ENCODE measurements around the gene LRRC4B. TPM values are rescaled to one million over a fixed set of nuclear protein-coding genes. Genes with fewer than 3 reads are reported as not detected.
A peak's percentile ranks its signal among the peaks of the same experiment; 100 is the strongest.

The LRRC4B gene
- total RNA-seq, 1 experiment from 2014 or later = 0.54 TPM

DNA sequence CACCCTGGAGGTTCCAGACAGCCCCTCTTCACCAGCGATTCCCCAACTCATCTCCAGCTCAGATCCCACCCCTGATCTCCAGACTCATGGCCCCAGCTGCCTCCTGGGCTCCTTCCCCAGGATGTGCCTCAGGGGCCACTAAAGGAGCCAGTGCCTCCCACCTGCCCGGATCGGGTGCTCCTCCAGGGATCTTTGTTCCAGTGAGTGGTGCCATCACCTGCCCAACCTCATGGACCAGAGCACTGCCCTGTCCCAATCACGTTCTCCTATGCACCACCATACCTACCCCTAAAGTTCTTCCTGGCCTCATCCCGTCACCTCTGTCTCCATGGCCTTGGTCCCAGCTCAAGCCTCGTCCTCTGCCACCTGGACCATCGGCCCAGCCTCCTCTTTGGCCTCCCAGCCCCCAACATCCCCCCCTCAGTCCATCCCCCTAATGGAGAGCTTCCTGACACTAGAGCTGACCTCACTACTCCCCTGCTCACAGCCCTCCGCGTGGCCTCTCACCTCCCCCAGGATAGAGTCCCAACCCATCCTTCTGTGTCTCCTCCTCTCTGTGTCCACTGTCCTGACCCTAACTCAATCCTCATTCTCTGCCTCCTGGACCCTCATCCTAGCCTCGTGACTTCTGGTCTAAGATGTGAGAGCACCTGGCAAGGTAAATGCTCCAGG is 82.8 kb downstream of the LRRC4B start:
- DNase-seq = no peak
- CTCF ChIA-PET = interaction anchor here (0.6 to 0.7 kb wide), 2 partner anchors 316 to 615 kb away, joined by 3 to 4 read pairs; no protein-coding TSS in a partner anchor
- POLR2A ChIA-PET = no interaction called here
- H3K36me3 Mint-ChIP-seq (ENCODE audit: insufficient read depth, unreplicated experiment) = peaks cover 19% of the 10 kb centered on the region
- Histone ChIP-seq H3K36me3 (ENCODE audit: control insufficient read depth, insufficient read depth, low read length) (no peaks in the 10 kb centered on the region), H3K9me3 (peaks cover 13% of the 10 kb centered on the region), H3K4me3 (ENCODE audit: low read depth, low read length) (no peak overlapping the region), H3K4me1 (no peaks in the 10 kb centered on the region), H3K27me3 (replicated peaks; ENCODE audit: control insufficient read depth, insufficient read depth, low read length) (no peaks in the 10 kb centered on the region)
- H3K4me3 Mint-ChIP-seq (ENCODE audit: unreplicated experiment) = no peak overlapping the region
- no peaks in the 10 kb centered on the region for H3K9me3 Mint-ChIP-seq (ENCODE audit: unreplicated experiment)
- TF ChIP-seq, protein P1, sequence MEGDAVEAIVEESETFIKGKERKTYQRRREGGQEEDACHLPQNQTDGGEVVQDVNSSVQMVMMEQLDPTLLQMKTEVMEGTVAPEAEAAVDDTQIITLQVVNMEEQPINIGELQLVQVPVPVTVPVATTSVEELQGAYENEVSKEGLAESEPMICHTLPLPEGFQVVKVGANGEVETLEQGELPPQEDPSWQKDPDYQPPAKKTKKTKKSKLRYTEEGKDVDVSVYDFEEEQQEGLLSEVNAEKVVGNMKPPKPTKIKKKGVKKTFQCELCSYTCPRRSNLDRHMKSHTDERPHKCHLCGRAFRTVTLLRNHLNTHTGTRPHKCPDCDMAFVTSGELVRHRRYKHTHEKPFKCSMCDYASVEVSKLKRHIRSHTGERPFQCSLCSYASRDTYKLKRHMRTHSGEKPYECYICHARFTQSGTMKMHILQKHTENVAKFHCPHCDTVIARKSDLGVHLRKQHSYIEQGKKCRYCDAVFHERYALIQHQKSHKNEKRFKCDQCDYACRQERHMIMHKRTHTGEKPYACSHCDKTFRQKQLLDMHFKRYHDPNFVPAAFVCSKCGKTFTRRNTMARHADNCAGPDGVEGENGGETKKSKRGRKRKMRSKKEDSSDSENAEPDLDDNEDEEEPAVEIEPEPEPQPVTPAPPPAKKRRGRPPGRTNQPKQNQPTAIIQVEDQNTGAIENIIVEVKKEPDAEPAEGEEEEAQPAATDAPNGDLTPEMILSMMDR (IDR thresholded peaks at IDR 0.05; ENCODE audit: insufficient read depth in 1 of 2, low read depth in 1 of 2, low read length in 1 of 2, severe bottlenecking in 1 of 2, unreplicated experiment in 1 of 2) = no peak
- no TSS peak for BruUV-seq (replicated peaks)
- H3K27ac Mint-ChIP-seq (ENCODE audit: unreplicated experiment) = no peak overlapping the region
- H3K4me1 Mint-ChIP-seq (ENCODE audit: low read depth, unreplicated experiment) = no peaks in the 10 kb centered on the region
- intact Hi-C loops (cut with micrococcal nuclease; ENCODE audit: unreplicated experiment) = no loop called here
- H3K27me3 Mint-ChIP-seq (ENCODE audit: insufficient read depth, unreplicated experiment) = peaks cover 10% of the 10 kb centered on the region

DNA sequence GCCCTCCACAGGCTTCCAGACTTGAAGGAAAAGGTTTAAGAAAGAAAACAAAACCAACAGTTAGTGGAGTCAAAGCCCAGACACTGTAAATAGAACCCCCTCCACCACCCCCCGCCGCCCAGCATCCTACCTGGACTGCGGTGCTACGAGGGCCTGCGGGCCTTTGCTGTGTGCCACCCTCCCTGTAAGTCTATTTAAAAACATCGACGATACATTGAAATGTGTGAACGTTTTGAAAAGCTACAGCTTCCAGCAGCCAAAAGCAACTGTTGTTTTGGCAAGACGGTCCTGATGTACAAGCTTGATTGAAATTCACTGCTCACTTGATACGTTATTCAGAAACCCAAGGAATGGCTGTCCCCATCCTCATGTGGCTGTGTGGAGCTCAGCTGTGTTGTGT is 85.3 kb downstream of the LRRC4B start:
- Histone ChIP-seq H3K4me3 (ENCODE audit: low read depth, low read length) (no peak overlapping the region), H3K4me1 (no peaks in the 10 kb centered on the region), H3K36me3 (ENCODE audit: control insufficient read depth, insufficient read depth, low read length) (no peaks in the 10 kb centered on the region), H3K27me3 (replicated peaks; ENCODE audit: control insufficient read depth, insufficient read depth, low read length) (no peaks in the 10 kb centered on the region), H3K9me3 (peaks cover 13% of the 10 kb centered on the region)
- Mint-ChIP-seq H3K27me3 (ENCODE audit: insufficient read depth, unreplicated experiment) (peaks cover 4% of the 10 kb centered on the region), H3K9me3 (ENCODE audit: unreplicated experiment) (no peaks in the 10 kb centered on the region), H3K4me1 (ENCODE audit: low read depth, unreplicated experiment) (no peaks in the 10 kb centered on the region), H3K36me3 (ENCODE audit: insufficient read depth, unreplicated experiment) (peaks cover 18% of the 10 kb centered on the region), H3K27ac (ENCODE audit: unreplicated experiment) (no peak overlapping the region), H3K4me3 (ENCODE audit: unreplicated experiment) (no peak overlapping the region)
- BruUV-seq (replicated peaks) = TSS peak; percentile 62
- TF ChIP-seq, protein P1 (IDR thresholded peaks at IDR 0.05; ENCODE audit: insufficient read depth in 1 of 2, low read depth in 1 of 2, low read length in 1 of 2, severe bottlenecking in 1 of 2, unreplicated experiment in 1 of 2) = no peak
- intact Hi-C loops (cut with micrococcal nuclease; ENCODE audit: unreplicated experiment) = no loop called here
- ChIA-PET POLR2A (no interaction called here), CTCF (no interaction called here)
- no peak for DNase-seq

GRCh38 chr19:50482271-50482855 is 85.9 kb downstream of the LRRC4B start:
- no peaks in the 10 kb centered on the region for H3K36me3 ChIP-seq (ENCODE audit: control insufficient read depth, insufficient read depth, low read length)
- H3K27ac Mint-ChIP-seq (ENCODE audit: unreplicated experiment) = no peak overlapping the region
- H3K4me3 Mint-ChIP-seq (ENCODE audit: unreplicated experiment) = no peak overlapping the region
- no peaks in the 10 kb centered on the region for H3K27me3 Mint-ChIP-seq (ENCODE audit: insufficient read depth, unreplicated experiment)
- no peaks in the 10 kb centered on the region for H3K27me3 ChIP-seq (replicated peaks; ENCODE audit: control insufficient read depth, insufficient read depth, low read length)
- BruUV-seq (replicated peaks) = no TSS peak
- H3K4me1 ChIP-seq = no peaks in the 10 kb centered on the region
- ChIA-PET CTCF (no interaction called here), POLR2A (no interaction called here)
- TF ChIP-seq, protein P1 (IDR thresholded peaks at IDR 0.05; ENCODE audit: insufficient read depth in 1 of 2, low read depth in 1 of 2, low read length in 1 of 2, severe bottlenecking in 1 of 2, unreplicated experiment in 1 of 2) = no peak
- H3K36me3 Mint-ChIP-seq (ENCODE audit: insufficient read depth, unreplicated experiment) = peaks cover 18% of the 10 kb centered on the region
- no peak for DNase-seq
- H3K9me3 Mint-ChIP-seq (ENCODE audit: unreplicated experiment) = no peaks in the 10 kb centered on the region
- H3K4me1 Mint-ChIP-seq (ENCODE audit: low read depth, unreplicated experiment) = no peaks in the 10 kb centered on the region
- intact Hi-C loops (cut with micrococcal nuclease; ENCODE audit: unreplicated experiment) = no loop called here
- no peak overlapping the region for H3K4me3 ChIP-seq (ENCODE audit: low read depth, low read length)
- H3K9me3 ChIP-seq = peaks cover 13% of the 10 kb centered on the region

All from Caco-2 (cell line).